HG02840 (cell line): ENCODE measurements around the gene WTIP.
"Not testable (repeated sequence)": the region's sequence is repeated elsewhere in the genome, so short reads cannot be mapped to it uniquely, and the experiment has no call there.

Experiments used
- ATAC-seq: cut with Tn5 transposase; IDR thresholded peaks from one replicate; pipeline ENCODE4 v1.9.1; 2021; ENCODE audit warnings: mild to moderate bottlenecking, moderate library complexity, moderate number of reproducible peaks; ENCODE audit not compliant: unreplicated experiment, low FRiP score

Gene WTIP

GRCh38 chr19:34502582-34503411 is 21.2 kb downstream of the WTIP start:
- ATAC-seq, result no peak

- ATAC-seq, result no peak
These were observed 22.1 kb downstream of the WTIP start for GRCh38 chr19:34503531-34504272.

- ATAC-seq, result no peak
These were observed 22.8 kb downstream of the WTIP start for GRCh38 chr19:34504273-34504808.

GRCh38 chr19:34504809-34505291 is 23.3 kb downstream of the WTIP start:
- no peak for ATAC-seq

- no peak for ATAC-seq
These were observed 23.9 kb downstream of the WTIP start for GRCh38 chr19:34505321-34506025.

- no peak for ATAC-seq
These were observed 24.4 kb downstream of the WTIP start for GRCh38 chr19:34506026-34506370.

GRCh38 chr19:34507414-34508067 is 26.0 kb downstream of the WTIP start:
- no peak for ATAC-seq

- ATAC-seq, result no peak
These were observed 27.0 kb downstream of the WTIP start for GRCh38 chr19:34508540-34508939.

- not testable (repeated sequence) for ATAC-seq
These were observed 29.3 kb downstream of the WTIP start for GRCh38 chr19:34510904-34511303.

- ATAC-seq, result no peak
These were observed 30.8 kb downstream of the WTIP start for GRCh38 chr19:34512254-34512822.

- no peak for ATAC-seq
These were observed 32.2 kb downstream of the WTIP start for GRCh38 chr19:34513767-34514166.

- no peak for ATAC-seq
These were observed 38.0 kb downstream of the WTIP start for GRCh38 chr19:34519602-34520001.

GRCh38 chr19:34523408-34523807 is 41.9 kb downstream of the WTIP start:
- no peak for ATAC-seq

- no peak for ATAC-seq
These were observed 43.4 kb downstream of the WTIP start for GRCh38 chr19:34525001-34525400.

GRCh38 chr19:34534206-34534605 is 52.6 kb downstream of the WTIP start:
- no peak for ATAC-seq

- no peak for ATAC-seq
These were observed 57.8 kb downstream of the WTIP start for GRCh38 chr19:34539396-34539795.

- ATAC-seq, result no peak
These were observed 59.4 kb downstream of the WTIP start for GRCh38 chr19:34540811-34541557.

- ATAC-seq, result no peak
These were observed 68.3 kb downstream of the WTIP start for GRCh38 chr19:34549833-34550232.

- ATAC-seq, result no peak
These were observed 73.9 kb downstream of the WTIP start for GRCh38 chr19:34555447-34555846.
